Activated CD4-positive, alpha-beta T cell treated with anti-CD3 and anti-CD28 coated beads for 24 hours (primary cell): ENCODE data around the gene GAPVD1.
"Not testable (repeated sequence)": the region's sequence is repeated elsewhere in the genome, so short reads cannot be mapped to it uniquely, and the experiment has no call there.

Source experiments
- DNase-seq, 2 donors: peaks; one replicate each; pipeline ENCODE4 v3.0.0-alpha.2; 2020; ENCODE audit warnings: low read depth in 2 of 2

GAPVD1 gene

DNA sequence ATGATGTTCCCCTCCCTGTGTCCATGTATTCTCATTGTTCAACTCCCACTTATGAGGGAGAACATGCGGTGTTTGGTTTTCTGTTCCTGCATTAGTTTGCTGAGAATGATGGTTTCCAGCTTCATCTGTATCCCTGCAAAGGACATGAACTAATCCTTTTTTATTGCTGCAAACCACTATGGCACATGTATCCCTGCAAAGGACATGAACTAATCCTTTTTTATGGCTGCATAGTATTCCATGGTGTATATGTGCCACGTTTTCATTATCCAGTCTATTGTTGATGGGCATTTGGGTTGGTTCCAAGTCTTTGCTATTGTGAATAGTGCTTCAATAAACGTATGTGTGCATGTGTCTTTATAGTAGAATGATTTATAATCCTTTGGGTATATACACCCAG, 54.7 kb downstream of the GAPVD1 start:
- DNase-seq, result not testable (repeated sequence)

DNA sequence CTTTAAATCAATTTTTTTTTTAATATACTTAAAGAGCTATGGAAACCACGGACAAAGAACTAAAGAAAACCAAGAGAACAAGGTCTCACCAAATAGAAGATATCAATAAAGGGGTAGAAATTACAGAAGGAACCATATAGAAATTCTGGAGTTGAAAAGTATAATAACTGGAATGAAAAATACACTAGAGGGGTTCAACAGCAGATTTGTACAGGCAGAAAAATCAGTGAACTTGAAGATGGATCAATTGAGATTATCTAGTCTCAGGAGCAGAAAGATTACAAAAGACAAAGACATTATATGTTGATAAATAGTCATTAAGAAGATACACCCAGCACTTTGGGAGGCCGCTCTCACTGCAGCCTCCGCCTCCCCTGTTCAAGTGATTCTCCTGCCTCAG, 56.1 kb downstream of the GAPVD1 start:
- DNase-seq, result no peak

DNA sequence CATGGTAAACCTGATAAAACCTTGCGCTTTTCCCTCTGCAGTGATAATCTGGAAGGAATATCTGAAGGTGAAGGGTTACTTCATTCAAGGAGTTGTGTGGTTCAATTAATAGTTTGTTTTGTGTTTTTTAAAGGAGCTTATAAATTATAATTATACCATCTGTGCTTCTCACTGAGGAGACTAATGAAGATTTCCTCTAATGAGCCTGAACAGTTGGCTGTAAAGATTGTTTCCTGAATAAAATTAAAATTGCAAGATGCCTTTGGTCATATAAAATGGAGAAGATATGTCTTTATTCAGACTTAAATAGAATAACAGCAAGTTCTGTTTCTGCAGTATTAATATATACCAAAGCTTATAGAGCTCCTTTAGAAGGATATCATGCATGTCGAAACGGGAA, 59.9 kb downstream of the GAPVD1 start:
- DNase-seq, result no peak

DNA sequence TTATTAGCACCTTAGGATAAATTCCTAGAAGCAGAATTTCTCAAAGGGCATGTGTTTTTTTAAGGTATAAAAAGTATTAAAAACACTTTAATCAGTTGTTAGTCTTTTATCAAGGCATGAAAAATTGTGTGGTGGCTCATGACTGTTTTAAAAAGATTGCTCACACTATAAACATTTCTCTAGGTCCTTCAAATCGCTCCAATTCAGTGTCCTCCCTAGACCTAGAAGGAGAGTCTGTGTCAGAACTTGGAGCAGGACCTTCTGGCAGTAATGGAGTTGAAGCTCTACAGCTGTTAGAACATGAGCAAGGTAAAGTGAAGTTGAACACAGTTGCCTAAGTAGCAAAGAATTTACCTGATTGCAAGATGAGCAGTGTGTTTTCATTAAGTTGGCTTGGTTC, 62.0 kb downstream of the GAPVD1 start:
- no peak for DNase-seq

DNA sequence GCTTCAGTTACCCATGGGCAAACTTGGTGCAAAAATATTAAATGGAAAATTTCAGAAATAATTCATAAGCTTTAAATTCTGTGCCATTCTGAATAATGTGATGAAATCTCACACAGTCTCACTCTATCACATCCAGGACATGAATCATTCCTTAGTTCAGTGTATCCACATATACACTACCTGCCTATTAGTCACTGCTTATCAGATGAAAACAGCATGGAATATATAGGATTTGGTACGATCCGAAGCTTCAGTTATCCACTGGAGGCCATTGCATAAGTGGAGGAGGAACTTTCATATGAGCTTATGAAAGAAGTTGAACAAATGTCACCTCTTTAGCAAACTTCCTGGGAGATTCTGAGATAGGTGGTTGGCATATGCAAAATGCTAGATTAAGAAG, 64.2 kb downstream of the GAPVD1 start:
- no peak for DNase-seq

DNA sequence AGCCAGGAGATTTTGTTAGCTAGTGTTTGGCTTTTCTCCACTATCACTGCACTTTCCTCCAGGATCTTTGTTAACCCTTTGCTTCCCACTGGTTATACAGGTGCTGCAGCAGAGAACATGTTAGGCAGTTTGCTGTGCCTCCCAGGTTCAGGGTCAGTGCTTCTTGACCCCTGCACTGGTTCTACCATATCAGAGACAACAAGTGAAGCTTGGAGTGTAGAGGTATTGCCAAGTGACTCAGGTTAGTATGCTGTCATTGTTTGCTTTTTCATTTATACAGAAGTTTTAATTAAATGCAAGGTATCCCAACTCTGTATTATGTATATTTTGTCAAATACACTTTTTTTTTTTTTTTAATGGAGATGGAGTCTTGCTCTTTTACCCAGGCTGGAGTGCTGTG, 68.4 kb downstream of the GAPVD1 start:
- DNase-seq, result no peak

DNA sequence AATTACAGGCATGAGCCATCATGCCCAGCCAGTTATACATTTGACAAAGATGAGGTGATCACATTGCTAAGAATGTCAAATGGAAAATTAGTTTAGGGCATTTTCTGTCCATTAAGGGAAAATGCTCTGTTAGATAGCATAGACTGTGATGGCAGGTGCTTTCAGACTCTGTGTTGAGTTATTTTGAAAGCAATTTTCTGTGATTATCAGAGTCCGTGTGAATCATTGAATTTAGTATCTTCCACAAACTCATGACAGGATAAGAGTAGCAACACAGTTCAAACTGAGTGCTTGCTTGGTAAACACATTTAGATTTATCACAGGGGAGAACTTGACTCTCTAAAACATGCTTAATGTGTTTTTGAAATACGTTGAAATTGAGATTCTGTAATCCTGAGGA, 69.0 kb downstream of the GAPVD1 start:
- no peak for DNase-seq

DNA sequence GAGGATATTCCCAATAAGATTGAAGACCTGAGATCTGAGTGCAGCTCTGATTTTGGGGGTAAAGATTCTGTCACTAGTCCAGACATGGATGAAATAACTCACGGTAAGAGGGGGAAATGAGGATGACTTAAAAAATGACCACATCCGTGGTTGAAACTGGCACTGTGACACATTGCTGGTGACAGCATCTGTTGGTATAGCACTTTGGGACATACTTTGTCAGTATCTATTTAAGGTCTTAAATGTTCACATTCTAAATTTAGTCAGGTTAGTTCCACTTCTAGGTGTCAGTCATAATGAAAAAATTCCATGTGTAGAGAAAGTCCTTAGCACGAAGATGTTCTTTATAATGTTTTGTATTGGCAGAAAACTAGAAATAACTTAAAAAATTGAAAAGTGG, 70.9 kb downstream of the GAPVD1 start:
- peak in 1 of 2 donors; percentile 2 for DNase-seq

DNA sequence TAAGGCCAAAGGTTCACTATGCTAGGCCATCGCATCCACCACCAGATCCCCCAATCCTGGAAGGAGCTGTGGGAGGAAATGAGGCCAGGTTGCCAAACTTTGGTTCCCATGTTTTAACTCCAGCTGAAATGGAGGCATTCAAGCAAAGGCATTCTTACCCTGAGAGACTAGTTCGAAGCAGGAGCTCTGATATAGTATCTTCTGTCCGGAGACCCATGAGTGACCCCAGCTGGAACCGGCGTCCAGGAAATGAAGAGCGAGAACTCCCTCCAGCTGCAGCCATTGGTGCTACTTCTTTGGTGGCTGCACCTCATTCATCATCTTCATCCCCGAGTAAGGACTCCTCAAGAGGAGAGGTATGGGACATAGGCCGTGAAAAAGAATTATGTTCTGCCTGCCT, 75.6 kb downstream of the GAPVD1 start:
- DNase-seq, result no peak

DNA sequence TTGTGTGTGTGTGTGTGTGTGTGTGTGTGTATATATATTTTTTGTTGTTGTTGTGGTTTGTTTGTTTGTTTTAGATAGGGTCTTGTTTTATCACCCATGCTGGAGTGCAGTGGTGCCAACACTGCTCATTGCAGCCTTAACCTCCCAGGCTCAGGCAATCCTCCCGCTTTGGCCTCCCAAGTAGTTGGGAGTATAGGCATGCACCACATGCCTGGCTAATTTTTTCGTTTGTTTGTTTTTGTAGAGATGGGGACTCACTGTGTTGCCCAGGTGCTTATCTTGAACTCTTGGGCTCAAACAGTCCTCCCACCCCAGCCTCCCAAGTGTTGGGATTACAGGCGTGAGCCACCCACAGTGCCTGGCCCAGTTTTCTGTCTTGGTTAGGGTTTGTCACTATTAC, 77.3 kb downstream of the GAPVD1 start:
- no peak for DNase-seq

DNA sequence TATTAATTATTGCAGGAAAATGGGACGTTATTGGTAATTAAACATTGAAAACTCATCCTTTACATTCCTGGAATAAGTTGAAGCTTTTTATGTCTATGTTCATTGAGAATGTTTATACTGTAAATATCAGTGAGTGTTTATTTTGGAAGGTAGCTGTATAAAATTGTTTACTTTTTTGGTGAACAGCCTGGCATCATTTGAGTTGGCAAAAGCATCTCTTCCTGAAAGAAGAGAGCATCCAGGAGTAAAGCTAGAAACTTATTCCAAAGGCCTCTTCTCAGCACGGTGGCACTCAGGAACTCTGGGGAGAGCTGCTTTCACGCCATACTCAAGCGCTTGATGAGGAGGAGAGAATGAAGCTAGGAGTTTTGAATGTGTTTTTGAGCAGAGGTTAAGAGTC, 79.9 kb downstream of the GAPVD1 start:
- DNase-seq, result no peak

DNA sequence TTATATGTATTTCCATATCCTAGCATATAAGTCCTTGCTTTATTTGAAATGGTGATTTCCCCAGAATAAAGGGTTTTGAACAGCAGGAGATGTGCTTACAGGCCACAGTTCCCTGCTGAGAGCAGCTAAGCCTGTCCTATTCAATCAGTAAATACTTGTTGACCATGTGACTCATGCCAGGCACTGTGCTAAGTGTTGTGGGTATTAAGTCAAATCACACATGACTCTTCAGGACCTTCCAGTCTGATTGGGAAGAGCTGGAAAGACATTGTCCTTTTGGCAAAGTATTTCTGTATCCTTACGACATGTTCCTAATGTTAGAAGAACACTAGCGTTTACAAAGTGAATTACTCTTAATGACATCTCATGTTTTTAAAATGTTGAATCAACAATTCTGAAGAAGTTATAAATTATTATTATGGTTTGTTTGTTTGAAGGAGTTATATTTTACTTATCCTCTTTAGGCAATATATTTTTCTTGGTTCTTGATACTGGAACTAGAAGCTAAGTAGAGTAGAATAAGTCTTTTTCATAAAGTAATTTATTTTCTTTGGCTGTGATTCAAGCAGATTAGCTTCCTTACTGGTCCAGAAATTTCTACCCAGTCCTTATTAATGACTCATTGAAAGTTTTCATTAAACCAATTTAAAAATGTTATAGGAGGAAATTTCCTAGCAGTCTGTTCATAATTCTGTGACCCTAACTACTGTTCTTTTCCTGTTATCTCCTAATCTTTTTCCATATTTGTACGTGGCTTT, 82.1 kb downstream of the GAPVD1 start:
- DNase-seq, result no peak

DNA sequence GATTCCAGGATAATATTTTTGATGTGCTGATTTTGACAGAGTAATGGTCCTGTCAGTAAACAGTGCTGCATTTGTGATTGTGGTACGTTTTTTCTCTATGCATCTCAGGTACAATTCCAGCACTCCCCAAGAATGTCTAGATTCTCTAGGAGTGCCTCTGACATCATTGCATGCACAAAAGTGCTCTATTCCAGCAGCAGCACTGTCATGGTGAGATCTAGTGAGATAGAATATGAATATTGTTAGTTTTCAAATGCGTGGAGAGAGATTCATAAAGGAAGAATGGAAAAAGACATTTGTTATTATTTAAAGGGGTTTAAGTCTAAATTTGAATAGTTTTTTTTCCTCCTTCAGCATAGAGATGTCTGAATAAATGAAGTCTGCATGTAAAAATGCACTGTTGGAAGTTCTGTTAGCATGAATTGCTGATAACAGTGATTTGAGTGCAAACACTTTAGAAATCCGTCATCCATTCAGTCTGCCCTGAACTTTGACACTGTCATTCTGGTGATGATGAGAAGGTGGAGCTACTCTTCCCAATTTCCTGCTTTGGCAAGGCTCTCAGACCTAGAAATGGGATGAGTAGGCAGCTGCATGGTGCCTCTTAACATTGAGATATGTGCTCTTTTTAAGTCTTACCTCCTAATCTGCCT, 84.6 kb downstream of the GAPVD1 start:
- no peak for DNase-seq

DNA sequence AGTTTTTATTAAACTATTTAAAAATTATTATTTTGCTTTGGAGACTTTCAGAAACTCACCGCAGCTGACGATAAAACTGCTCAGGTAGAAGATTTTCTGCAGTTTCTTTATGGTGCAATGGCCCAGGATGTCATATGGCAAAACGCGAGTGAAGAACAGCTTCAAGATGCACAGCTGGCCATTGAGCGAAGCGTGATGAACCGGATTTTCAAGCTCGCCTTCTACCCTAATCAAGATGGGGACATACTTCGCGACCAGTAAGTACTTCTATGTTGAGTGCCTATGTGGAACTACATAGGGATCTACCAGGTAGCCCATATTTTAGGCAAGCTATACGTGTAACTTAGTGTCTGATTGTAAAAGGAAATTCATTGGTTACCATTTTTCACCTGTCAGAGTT, 94.0 kb downstream of the GAPVD1 start:
- no peak for DNase-seq

DNA sequence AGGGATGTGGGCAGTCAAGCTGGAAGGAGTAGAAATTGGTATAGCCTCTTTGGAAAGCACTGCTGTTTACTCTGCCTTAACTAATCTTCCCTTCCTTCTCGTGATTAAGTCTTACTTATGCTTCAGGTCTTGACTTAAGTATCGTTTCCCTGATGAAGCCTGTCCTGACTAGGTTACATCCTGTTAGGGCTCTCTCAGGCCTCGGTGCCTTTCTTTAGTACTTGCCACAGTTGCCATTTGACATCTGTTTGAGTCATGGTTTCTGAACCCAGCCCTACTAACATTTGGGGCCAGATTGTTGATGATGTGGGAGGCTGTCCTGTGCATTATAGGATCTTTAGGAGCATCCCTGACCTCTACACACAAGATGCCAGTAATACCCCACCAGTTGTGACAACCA, 94.4 kb downstream of the GAPVD1 start:
- DNase-seq, result no peak

DNA sequence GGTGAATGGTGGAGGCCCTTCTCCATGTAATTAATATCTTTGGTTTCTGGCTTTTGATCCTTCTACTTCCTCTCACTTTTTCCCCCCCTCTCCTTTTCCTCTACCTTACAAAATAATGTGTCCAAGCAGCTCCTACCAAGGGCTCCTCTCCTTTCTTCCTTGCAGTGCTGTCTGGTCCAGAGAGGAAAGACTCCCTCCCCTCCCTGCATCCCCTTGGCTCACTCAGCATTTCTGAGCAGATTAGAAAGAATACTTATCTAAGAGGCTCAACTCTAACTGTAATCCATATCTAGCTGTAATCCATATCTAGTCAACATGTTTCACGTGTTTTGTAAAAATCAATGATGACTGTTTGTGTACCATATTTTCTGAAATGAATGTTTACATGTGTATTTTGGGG, 97.4 kb downstream of the GAPVD1 start:
- DNase-seq, result no peak

DNA sequence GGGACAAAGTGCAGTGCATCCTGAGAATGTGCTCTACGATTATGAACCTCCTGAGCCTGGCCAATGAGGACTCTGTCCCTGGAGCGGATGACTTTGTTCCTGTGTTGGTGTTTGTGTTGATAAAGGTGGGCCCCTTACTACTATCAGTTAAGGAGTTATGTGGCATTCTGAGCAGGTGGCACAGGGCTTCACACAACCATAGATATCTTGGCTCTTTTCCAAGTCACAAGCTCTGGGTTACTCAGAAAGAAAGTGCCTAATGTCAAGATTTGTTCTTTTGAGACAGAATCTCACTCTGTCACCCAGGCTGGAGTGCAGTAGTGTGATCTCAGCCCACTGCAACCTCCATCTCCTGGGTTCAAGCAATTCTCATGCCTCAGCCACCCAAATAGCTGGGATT, 99.0 kb downstream of the GAPVD1 start:
- no peak for DNase-seq

DNA sequence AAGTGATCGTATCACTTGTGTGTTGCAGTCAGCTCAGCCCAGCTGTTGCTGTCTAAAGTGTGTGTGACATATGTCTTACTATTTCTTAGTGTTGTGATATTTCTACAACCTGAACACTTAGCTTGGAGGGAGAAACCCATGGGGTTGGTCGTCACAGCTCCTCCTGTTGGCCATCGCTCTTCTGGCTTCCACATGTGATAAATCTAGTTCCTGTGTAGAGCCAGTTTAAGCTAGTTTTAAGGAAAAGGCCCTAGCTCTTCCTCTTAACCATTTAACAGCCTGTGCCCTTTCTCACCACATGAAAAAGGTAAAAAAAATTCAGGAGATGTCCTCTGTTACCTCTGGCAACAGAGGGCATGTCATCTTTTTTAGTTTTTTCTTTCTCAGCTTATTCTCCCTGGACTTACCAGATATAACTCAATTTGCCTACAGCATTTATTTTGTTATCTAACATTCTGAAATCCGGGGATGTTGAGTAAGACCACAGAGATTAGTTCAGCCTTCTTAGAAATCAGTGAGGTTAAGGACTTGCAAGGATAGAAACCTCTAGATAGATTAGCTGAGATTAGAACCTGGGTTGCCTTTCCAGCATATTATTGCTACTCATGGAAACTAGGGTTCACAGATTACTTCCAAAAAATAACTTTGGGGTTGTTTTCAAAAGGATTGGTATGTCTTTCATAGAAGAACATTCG, 100.4 kb downstream of the GAPVD1 start:
- no peak for DNase-seq

DNA sequence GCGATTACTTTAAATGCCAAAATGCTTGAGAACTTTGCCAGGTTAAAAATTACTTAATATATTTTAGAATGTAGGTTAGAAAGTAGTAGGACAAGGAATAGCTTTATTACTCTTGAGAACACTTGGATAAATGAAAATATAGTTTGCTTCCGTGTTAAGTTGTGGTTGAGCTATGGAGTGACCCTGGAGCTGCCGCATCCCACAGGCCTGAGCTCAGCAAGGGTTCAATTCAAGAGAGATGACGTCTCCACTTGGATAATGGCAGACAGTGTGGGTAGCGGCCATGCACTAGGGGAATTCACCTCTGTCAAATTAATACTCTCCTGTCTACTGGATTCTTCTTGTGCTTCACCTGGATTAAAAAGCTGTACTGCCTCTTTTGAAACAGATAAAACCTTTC, 105.0 kb downstream of the GAPVD1 start:
- no peak for DNase-seq

DNA sequence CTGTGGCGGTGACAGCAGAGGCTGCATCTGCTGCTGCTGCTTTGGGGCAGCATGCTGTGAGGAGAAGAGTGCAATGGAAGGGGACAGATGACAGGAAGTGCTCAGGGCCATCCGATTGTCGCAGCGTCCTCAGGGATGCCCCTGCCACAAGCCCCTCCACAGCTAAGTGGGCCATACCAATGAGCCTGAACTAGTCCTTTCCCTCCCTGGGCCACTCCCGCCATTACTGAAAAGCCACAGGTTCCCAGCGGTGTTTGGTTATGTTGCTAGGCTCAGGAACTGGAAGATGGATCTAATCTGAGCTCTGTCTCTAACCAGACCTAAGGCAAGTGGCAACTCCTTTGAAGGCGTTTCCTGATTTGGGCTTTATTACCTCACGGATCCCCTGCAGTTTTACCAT, 109.2 kb downstream of the GAPVD1 start:
- DNase-seq, result no peak

DNA sequence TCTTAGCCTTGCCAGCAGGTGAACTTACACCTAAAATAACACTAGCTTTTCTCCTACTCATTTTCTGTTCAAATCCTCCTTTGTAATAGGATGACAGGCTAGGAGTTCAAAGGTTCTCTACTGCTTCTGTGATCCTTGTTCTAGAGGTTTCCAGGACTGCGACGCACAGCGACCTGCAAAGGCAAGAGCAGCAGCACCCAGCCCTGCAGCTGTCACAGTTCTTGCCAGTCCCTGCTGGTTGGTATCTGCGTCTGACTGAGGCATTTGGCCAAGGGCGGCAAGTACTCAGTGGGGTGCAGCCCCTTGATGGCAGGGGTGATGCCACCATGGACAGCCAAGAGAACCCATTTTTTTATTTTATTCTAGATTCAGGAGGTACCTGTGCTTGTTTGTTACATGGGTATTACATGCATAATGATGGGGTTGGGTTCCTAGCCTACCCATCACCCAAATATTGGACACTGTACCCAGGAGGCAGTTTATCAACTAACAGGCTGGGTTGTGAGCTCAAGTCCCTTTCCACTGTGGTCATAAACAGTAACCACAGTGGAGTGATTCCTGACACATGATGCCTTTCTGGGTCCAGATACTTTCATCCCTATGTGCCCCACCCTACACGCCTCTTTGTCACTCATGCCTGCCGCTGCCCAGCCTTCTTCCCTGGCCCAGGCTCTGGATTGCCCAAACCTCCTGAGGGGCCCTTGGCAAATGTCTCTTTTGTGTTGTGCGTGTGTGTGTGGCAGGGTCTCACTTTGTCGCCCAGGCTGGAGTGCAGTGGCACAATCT, 111.0 kb downstream of the GAPVD1 start:
- DNase-seq, result no peak
